ENCODE results near the gene CMPK2. TPM values are rescaled to one million over a fixed set of nuclear protein-coding genes. Genes with fewer than 3 reads are reported as not detected.

Gene CMPK2
- total RNA-seq, 1 experiment from 2014 or later = 0.80 TPM

DNA sequence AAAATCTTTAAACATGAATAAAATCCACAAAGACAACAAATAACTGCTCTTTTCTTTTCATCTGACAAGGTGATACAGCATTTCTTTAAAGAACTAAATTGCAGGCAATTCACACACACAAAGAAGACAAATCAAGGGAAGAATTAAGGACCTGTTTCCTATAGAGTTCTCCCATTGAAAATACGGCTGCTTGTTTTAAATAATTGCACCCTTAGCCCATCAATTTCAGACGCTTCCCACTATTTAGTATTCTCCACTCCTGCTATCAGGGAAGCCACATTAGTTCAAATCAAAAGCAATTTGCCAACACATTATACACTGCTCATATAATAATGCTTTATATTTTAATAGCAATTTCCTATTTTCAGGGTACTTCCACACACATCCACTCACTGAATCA, 11.3 kb downstream of the CMPK2 start:
- ATAC-seq = no peak
- Histone ChIP-seq H3K9me3 (ENCODE audit: control insufficient read depth, insufficient read depth, low read depth, low read length) (no peaks in the 10 kb centered on the region), H3K4me3 (ENCODE audit: low read depth in 2 of 2, low read length in 2 of 2) (no peak overlapping the region), H3K36me3 (ENCODE audit: control insufficient read depth, insufficient read depth, low read length) (no peaks in the 10 kb centered on the region), H3K27ac (ENCODE audit: low read length) (no peak overlapping the region), H3K27me3 (ENCODE audit: control insufficient read depth, insufficient read depth, low read length) (no peaks in the 10 kb centered on the region), H3K4me1 (ENCODE audit: control insufficient read depth, insufficient read depth, low read length) (no peaks in the 10 kb centered on the region)
- no peak for DNase-seq (ENCODE audit: low read depth, low spot score)
- no TSS peak for BruUV-seq (replicated peaks)
- intact Hi-C loops (cut with micrococcal nuclease; ENCODE audit: unreplicated experiment) = no loop called here
- ChIA-PET POLR2A (interaction anchor here (0.7 kb wide), 1 partner anchor 190 kb away, joined by 4 read pairs; no protein-coding TSS in a partner anchor), CTCF (no interaction called here)
- in situ Hi-C loops (cut with HindIII; ENCODE audit: low pct_unique_long_range_greater_than_20kb, low sequenced_read_pairs) = no loop called here
- TF ChIP-seq SIN3A (IDR thresholded peaks at IDR 0.05; ENCODE audit: borderline replicate concordance, insufficient read depth, low read depth, low read length) (no peak), POLR2AphosphoS5 (IDR thresholded peaks at IDR 0.05; ENCODE audit: low read depth, low read length) (no peak), TCF7L2 (IDR thresholded peaks at IDR 0.05; ENCODE audit: low read depth, low read length) (no peak)
- TF ChIP-seq, protein P1, sequence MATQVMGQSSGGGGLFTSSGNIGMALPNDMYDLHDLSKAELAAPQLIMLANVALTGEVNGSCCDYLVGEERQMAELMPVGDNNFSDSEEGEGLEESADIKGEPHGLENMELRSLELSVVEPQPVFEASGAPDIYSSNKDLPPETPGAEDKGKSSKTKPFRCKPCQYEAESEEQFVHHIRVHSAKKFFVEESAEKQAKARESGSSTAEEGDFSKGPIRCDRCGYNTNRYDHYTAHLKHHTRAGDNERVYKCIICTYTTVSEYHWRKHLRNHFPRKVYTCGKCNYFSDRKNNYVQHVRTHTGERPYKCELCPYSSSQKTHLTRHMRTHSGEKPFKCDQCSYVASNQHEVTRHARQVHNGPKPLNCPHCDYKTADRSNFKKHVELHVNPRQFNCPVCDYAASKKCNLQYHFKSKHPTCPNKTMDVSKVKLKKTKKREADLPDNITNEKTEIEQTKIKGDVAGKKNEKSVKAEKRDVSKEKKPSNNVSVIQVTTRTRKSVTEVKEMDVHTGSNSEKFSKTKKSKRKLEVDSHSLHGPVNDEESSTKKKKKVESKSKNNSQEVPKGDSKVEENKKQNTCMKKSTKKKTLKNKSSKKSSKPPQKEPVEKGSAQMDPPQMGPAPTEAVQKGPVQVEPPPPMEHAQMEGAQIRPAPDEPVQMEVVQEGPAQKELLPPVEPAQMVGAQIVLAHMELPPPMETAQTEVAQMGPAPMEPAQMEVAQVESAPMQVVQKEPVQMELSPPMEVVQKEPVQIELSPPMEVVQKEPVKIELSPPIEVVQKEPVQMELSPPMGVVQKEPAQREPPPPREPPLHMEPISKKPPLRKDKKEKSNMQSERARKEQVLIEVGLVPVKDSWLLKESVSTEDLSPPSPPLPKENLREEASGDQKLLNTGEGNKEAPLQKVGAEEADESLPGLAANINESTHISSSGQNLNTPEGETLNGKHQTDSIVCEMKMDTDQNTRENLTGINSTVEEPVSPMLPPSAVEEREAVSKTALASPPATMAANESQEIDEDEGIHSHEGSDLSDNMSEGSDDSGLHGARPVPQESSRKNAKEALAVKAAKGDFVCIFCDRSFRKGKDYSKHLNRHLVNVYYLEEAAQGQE (IDR thresholded peaks at IDR 0.05; ENCODE audit: insufficient read depth in 1 of 2, low read depth in 2 of 2, low read length in 1 of 2) = no peak
- TF ChIP-seq, protein P2, sequence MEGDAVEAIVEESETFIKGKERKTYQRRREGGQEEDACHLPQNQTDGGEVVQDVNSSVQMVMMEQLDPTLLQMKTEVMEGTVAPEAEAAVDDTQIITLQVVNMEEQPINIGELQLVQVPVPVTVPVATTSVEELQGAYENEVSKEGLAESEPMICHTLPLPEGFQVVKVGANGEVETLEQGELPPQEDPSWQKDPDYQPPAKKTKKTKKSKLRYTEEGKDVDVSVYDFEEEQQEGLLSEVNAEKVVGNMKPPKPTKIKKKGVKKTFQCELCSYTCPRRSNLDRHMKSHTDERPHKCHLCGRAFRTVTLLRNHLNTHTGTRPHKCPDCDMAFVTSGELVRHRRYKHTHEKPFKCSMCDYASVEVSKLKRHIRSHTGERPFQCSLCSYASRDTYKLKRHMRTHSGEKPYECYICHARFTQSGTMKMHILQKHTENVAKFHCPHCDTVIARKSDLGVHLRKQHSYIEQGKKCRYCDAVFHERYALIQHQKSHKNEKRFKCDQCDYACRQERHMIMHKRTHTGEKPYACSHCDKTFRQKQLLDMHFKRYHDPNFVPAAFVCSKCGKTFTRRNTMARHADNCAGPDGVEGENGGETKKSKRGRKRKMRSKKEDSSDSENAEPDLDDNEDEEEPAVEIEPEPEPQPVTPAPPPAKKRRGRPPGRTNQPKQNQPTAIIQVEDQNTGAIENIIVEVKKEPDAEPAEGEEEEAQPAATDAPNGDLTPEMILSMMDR (IDR thresholded peaks at IDR 0.05) = no peak

DNA sequence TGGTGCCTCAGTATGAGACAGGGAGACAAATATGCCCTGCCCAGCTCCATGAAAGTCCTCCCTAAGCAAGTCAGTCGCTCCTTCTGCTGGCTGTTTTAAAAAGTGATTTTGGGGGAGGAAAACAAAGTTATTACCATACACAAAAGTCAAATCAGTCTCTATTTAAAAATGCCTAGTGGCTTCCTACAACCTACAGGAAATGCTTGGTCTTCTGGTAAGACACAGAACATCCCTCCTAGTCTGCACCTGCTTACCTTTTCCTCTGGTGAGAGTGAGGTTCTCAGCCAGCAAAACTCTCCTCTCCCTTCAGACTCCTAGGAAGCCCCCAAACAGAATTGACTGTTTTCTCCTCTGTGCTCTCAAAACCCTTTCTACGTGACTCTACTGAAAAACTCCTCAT, 13.5 kb downstream of the CMPK2 start:
- no peak for ATAC-seq
- intact Hi-C loops (cut with micrococcal nuclease; ENCODE audit: unreplicated experiment) = no loop called here
- no TSS peak for BruUV-seq (replicated peaks)
- in situ Hi-C loops (cut with HindIII; ENCODE audit: low pct_unique_long_range_greater_than_20kb, low sequenced_read_pairs) = no loop called here
- ChIA-PET CTCF (no interaction called here), POLR2A (no interaction called here)
- no peak for DNase-seq (ENCODE audit: low read depth, low spot score)
- H3K36me3 ChIP-seq (ENCODE audit: control insufficient read depth, insufficient read depth, low read length) = no peaks in the 10 kb centered on the region
- no peaks in the 10 kb centered on the region for H3K9me3 ChIP-seq (ENCODE audit: control insufficient read depth, insufficient read depth, low read depth, low read length)
- H3K27me3 ChIP-seq (ENCODE audit: control insufficient read depth, insufficient read depth, low read length) = no peaks in the 10 kb centered on the region
- no peak overlapping the region for H3K27ac ChIP-seq (ENCODE audit: low read length)
- no peaks in the 10 kb centered on the region for H3K4me1 ChIP-seq (ENCODE audit: control insufficient read depth, insufficient read depth, low read length)
- no peak for TF ChIP-seq TCF7L2 (IDR thresholded peaks at IDR 0.05; ENCODE audit: low read depth, low read length)
- no peak for TF ChIP-seq SIN3A (IDR thresholded peaks at IDR 0.05; ENCODE audit: borderline replicate concordance, insufficient read depth, low read depth, low read length)
- no peak for TF ChIP-seq POLR2AphosphoS5 (IDR thresholded peaks at IDR 0.05; ENCODE audit: low read depth, low read length)
- no peak overlapping the region for H3K4me3 ChIP-seq (ENCODE audit: low read depth in 2 of 2, low read length in 2 of 2)

DNA sequence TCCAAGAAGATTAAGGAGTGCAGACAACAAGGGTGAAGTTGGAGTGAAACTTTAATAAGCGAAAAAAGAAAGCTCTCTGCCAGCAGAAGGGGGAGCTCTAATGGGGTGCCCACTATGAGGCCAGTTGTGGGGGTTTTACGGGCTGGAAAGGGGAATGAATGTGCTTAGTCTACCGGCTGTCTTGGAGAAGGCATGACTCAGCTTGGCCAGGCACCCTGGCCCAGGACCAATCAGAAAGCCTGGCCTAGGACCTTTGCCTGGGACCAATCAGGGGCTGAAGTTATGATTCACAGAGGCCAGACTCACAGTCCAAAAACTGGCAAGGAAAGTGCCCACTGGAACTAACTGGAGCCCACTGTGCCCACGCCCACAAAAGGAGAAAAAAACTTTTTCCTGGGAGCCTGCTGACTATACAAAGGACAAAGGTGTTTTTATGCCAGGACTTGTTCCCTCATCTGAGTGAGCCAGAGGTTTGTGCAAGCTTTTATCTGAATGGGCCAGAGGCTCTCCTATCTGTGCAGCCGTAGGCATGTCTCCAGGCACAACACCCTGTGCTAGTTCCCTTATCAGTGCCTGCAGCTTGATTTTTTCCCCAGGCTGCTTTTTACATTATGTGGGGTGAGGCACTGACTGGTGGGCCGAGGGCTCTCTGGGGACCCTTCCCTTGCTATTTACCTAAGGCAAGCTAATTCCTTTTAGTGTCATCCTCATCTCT, 18.6 kb downstream of the CMPK2 start:
- TF ChIP-seq SIN3A (IDR thresholded peaks at IDR 0.05; ENCODE audit: borderline replicate concordance, insufficient read depth, low read depth, low read length) = no peak
- TF ChIP-seq TCF7L2 (IDR thresholded peaks at IDR 0.05; ENCODE audit: low read depth, low read length) = no peak
- TF ChIP-seq, protein P2 (IDR thresholded peaks at IDR 0.05) = no peak
- no peak for TF ChIP-seq POLR2AphosphoS5 (IDR thresholded peaks at IDR 0.05; ENCODE audit: low read depth, low read length)
- TF ChIP-seq, protein P1 (IDR thresholded peaks at IDR 0.05; ENCODE audit: insufficient read depth in 1 of 2, low read depth in 2 of 2, low read length in 1 of 2) = no peak
- Histone ChIP-seq H3K4me1 (ENCODE audit: control insufficient read depth, insufficient read depth, low read length) (no peaks in the 10 kb centered on the region), H3K36me3 (ENCODE audit: control insufficient read depth, insufficient read depth, low read length) (no peaks in the 10 kb centered on the region), H3K27ac (ENCODE audit: low read length) (no peak overlapping the region), H3K9me3 (ENCODE audit: control insufficient read depth, insufficient read depth, low read depth, low read length) (peaks cover 8% of the 10 kb centered on the region; the same call in 1 of the 2 replicates), H3K27me3 (ENCODE audit: control insufficient read depth, insufficient read depth, low read length) (no peaks in the 10 kb centered on the region), H3K4me3 (ENCODE audit: low read depth in 2 of 2, low read length in 2 of 2) (no peak overlapping the region)
- no peak for DNase-seq (ENCODE audit: low read depth, low spot score)
- no TSS peak for BruUV-seq (replicated peaks)
- ChIA-PET CTCF (no interaction called here), POLR2A (interaction anchor here (0.6 kb wide), 1 partner anchor 264 kb away, joined by 3 read pairs; no protein-coding TSS in a partner anchor)
- in situ Hi-C loops (cut with HindIII; ENCODE audit: low pct_unique_long_range_greater_than_20kb, low sequenced_read_pairs) = no loop called here
- no peak for ATAC-seq
- intact Hi-C loops (cut with micrococcal nuclease; ENCODE audit: unreplicated experiment) = no loop called here

Measured in Panc1 (cell line).